Ramos (cell line): ENCODE measurements around the gene DBF4B.

Experiments
- in situ Hi-C: fragments of 300-500 bp; cut with MboI; formaldehyde crosslinking; loops from one replicate; pipeline ENCODE4 v1.14.3; 2022; ENCODE audit warnings: low sequenced_read_pairs; ENCODE audit not compliant: unreplicated experiment

The DBF4B gene

DNA sequence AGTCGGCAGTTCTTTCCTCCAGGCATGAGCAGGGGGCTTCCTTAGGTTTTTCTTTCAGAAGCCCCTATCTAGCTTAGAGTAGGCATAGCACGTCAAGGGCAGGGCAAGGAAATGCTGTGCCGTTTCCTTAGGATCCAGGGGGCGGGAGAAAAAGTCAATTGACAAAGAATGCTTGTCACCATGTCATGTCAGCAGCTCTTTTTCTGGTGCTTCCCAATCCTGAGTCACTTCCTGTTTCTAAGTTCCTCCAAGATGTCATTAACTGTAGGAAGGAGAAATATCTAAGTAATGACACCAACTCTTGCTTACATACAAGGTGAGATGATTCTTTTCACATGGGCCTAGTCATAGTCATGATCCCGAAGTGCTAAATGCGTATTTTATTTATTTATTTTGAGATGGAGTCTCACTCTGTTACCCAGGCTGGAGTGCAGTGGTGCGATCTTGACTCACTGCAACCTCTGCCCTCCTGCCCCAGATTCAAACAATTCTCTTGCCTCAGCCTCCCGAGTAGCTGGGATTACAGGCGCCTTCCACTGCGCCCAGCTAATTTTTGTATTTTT lies 86.5 kb downstream of the DBF4B start:
- in situ Hi-C loops: no loop called here

DNA sequence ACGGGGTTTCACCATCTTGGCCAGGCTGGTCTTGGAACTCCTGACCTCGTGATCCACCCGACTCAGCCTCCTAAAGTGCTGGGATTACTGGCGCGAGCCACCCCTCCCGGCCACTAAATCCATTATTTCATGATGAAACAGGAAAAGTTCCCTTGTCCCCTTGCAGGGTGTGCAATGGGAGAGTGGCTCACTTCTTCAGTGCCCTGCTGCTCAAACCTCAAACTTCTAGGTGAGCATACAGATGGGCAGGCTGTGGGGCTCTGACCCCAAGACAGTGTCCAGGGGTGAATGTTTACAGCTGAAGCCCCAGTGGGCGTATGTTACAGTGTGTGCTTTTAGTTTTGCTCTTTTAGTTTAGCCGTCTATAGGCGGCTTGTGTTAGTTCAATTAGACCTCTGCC lies 87.0 kb downstream of the DBF4B start:
- in situ Hi-C loops: no loop called here

DNA sequence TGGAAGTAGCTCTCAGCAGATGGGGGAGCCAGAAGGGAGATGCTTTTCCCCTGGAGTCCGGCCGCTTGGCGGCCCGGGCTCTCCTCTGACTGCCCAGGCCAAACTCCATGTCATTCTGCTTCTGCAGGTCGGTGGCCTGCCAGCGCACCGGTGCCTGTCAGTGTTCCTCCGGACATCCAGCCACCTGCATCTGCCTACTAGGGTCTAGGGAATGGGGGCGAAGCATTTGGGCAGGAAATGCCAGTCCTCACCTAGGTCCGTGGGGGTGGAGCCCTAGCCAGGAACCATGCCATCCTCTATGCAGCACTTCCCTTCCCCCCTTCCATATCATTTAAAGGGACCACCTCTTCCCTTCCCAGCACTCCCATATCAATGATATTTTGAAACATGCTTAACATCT lies 87.5 kb downstream of the DBF4B start:
- in situ Hi-C loops: no loop called here

DNA sequence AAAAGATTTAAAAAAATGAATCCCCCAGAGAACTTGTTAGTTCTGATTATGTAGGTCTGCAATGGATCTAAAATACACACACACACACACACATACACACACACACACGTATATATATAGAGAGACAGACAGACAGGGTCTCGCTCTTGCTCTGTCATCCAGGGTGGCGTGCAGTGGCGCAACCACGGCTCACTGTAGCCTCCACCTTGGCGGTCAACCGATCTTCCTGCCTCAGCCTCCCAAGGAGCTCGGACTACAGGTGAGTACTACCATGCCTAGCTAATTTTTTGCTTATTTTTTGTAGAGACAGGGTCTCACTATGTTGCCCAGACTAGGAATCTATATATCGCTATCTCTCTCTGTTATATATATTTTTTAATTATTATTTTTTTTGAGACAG lies 88.3 kb downstream of the DBF4B start:
- in situ Hi-C loops: no loop called here

DNA sequence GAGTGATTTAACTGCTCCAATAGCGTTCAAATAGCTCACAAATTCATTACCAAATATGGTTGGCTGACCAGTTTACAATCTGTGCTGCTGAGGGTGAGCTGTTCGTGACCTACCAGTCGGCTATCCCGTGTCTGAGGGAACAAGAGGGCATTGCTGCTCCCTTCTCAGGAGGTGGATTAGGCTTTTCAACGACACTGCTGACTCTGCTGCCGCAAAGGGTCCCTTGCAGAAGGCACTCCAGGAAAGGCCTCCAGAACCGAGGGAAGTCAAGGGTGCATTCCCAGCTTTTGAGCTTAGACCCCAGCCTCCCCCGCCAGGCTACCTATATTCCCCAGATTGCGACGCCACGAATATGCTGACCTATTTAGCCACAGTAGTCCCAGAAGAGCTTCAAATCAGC lies 89.3 kb downstream of the DBF4B start:
- in situ Hi-C loops: no loop called here

DNA sequence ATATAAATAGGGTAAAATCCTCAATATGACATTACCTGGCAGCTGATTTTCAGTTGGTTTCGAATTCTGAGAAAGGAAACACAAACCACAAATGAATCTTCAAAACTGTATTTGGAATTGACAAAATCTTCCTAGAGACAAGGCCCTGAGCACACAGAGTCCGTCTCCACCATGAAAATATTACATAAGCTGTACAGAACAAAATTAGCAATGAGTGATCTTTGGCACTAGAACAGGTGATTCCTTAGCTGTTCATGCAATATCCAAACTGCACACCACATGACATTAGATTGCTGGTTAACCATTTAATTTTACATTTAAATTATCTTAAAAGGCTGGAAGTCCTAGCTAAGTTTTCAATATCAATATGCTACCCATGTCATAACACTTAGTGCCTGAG lies 89.9 kb downstream of the DBF4B start:
- in situ Hi-C loops: no loop called here
